HepG2 (cell line): ENCODE measurements around the gene PCDHGB2. TPM values are rescaled to one million over a fixed set of nuclear protein-coding genes. Genes with fewer than 3 reads are reported as not detected.

Experiments
- ATAC-seq: fragments of 200-7000 bp; cut with Tn5 transposase; 3 replicates; pipeline ENCODE4 v1.9.1; 2020; ENCODE audit warnings: mild to moderate bottlenecking, moderate library complexity
- BruUV-seq: library from RNA; stranded (reverse); fragments of 400-500 nt; replicated peaks from 2 replicates; lab custom pipeline; 2021; lab: Mats Ljungman, UMichigan
- CTCF ChIA-PET: fragments of 300-600 bp; formaldehyde crosslinking; extraction: SDS; loops from one replicate; lab custom pipeline; 2021; ENCODE audit warnings: low total read pairs, inconsistent platforms, low intra/inter-chr PET ratio; lab: Yijun Ruan, JAX
- POLR2A ChIA-PET: fragments of 350-600 bp; sonication (Branson Sonifier 250); formaldehyde crosslinking; loops from one replicate; lab custom pipeline; 2020; ENCODE audit warnings: antibody characterized with exemption, inconsistent platforms; lab: Yijun Ruan, JAX
- DNase-seq: peaks from one replicate; pipeline ENCODE4 v3.0.0-alpha.2; 2015; ENCODE audit warnings: low spot score
- FAIRE-seq: peaks from 3 replicates; lab custom pipeline; 2011; peaks lifted over from hg19 to GRCh38; lab: Jason Lieb, UNC
- H2AFZ ChIP-seq: one replicate; pipeline ENCODE4 v1.6.1; 2011; ENCODE audit warnings: low read length, inconsistent platforms
- H3K27ac ChIP-seq: fragments of 300-600 bp; 3 replicates; pipeline ENCODE4 v1.8.0; 2011; ENCODE audit warnings: mixed run types, mild to moderate bottlenecking, mixed read lengths, low read length, inconsistent platforms; ENCODE audit not compliant: insufficient read depth; ENCODE audit errors: extremely low read length
- H3K27me3 ChIP-seq, 2 experiments: fragments of 200-600 bp in 1 of 2; 2 replicates in 1 of 2; 3 replicates in 1 of 2; pipeline versions ENCODE4 v1.6.0 to v1.8.0; 2011; ENCODE audit warnings: low read length in 2 of 2, mild to moderate bottlenecking in 2 of 2, moderate library complexity in 2 of 2, inconsistent platforms in 1 of 2; ENCODE audit not compliant: insufficient read depth in 2 of 2, control insufficient read depth in 1 of 2
- H3K36me3 ChIP-seq, 2 experiments: fragments of 200-600 bp in 1 of 2; replicated peaks in 1 of 2; 2 replicates in 1 of 2; 3 replicates in 1 of 2; pipeline versions ENCODE4 v1.5.1 to v1.8.0; 2011; ENCODE audit warnings: low read length in 2 of 2, inconsistent platforms in 1 of 2; ENCODE audit not compliant: insufficient read depth in 2 of 2, control insufficient read depth in 1 of 2
- H3K4me1 ChIP-seq: 2 replicates; pipeline ENCODE4 v1.5.1; 2012; ENCODE audit warnings: low read length, inconsistent platforms; ENCODE audit not compliant: insufficient read depth
- H3K4me2 ChIP-seq: 2 replicates; pipeline ENCODE4 v1.6.0; 2011; ENCODE audit warnings: low read depth, low read length, inconsistent platforms
- H3K4me3 ChIP-seq, 3 experiments: fragments of 200-600 bp in 1 of 3; sonication (generic), shearing (Covaris generic) in 1 of 3; replicated peaks in 1 of 3; 2 replicates each; pipeline ENCODE4 v1.5.1; 2011 to 2016; ENCODE audit warnings: low read length in 3 of 3, inconsistent platforms in 2 of 3, low read depth in 2 of 3, mild to moderate bottlenecking in 2 of 3, control low read depth in 1 of 3, mixed read lengths in 1 of 3; ENCODE audit not compliant: insufficient read depth in 1 of 3
- H3K79me2 ChIP-seq: one replicate; pipeline ENCODE4 v1.6.1; 2011; ENCODE audit warnings: low read length, inconsistent platforms; ENCODE audit not compliant: insufficient read depth
- H3K9ac ChIP-seq: 2 replicates; pipeline ENCODE4 v1.6.0; 2011; ENCODE audit warnings: mild to moderate bottlenecking, low read depth, low read length, inconsistent platforms; ENCODE audit not compliant: insufficient read depth
- H3K9me3 ChIP-seq: 2 replicates; pipeline ENCODE4 v1.5.1; 2012; ENCODE audit warnings: mild to moderate bottlenecking, low read length
- H4K20me1 ChIP-seq: 2 replicates; pipeline ENCODE4 v1.6.0; 2011; ENCODE audit warnings: inconsistent platforms, mild to moderate bottlenecking, low read length, moderate library complexity; ENCODE audit not compliant: insufficient read depth
- AHR ChIP-seq: IDR thresholded peaks from 2 replicates; pipeline ENCODE4 v1.6.1; 2018; ENCODE audit warnings: missing genetic modification reagents, missing compliant biosample characterization
- ARHGAP35 ChIP-seq: sonication (generic); formaldehyde crosslinking; IDR thresholded peaks from 2 replicates; pipeline ENCODE4 v1.9.0; 2022; ENCODE audit warnings: mild to moderate bottlenecking, inconsistent platforms, moderate library complexity, missing genetic modification reagents, borderline replicate concordance
- CHD4 ChIP-seq: fragments of 200-600 bp; sonication (generic); IDR thresholded peaks from 2 replicates; pipeline ENCODE4 v1.7.0; 2017; ENCODE audit warnings: mild to moderate bottlenecking, low read length, borderline replicate concordance
- EEA1 ChIP-seq: sonication (generic); formaldehyde crosslinking; IDR thresholded peaks from 2 replicates; pipeline ENCODE4 v1.5.1; 2020; ENCODE audit warnings: mild to moderate bottlenecking, missing genetic modification reagents, borderline replicate concordance
- EP300 ChIP-seq, 3 experiments: sonication (generic) in 1 of 3; formaldehyde crosslinking in 1 of 3; IDR thresholded peaks; 2 replicates each; pipeline versions ENCODE4 v1.5.1 to v1.6.1; 2011 to 2020; ENCODE audit warnings: low read depth in 2 of 3, low read length in 2 of 3, borderline replicate concordance in 1 of 3, improper control_type of control experiment in 1 of 3, mild to moderate bottlenecking in 1 of 3, missing genetic modification reagents in 1 of 3, moderate library complexity in 1 of 3
- ESRRA ChIP-seq: sonication (generic); formaldehyde crosslinking; IDR thresholded peaks from 2 replicates; pipeline ENCODE4 v1.5.1; 2020; ENCODE audit warnings: mild to moderate bottlenecking, low read depth, missing genetic modification reagents
- HNRNPK ChIP-seq: fragments of 200-400 bp; formaldehyde crosslinking; IDR thresholded peaks from 2 replicates; pipeline ENCODE4 v1.6.1; 2018; ENCODE audit warnings: low read length, low read depth, moderate library complexity, mild to moderate bottlenecking; ENCODE audit not compliant: poor library complexity, severe bottlenecking
- HOXD1 ChIP-seq: sonication (generic); formaldehyde crosslinking; IDR thresholded peaks from 2 replicates; pipeline ENCODE4 v1.5.0; 2020; ENCODE audit warnings: missing genetic modification reagents
- KDM3A ChIP-seq: IDR thresholded peaks from 2 replicates; pipeline ENCODE4 v1.6.1; 2018; ENCODE audit warnings: low read depth, missing compliant biosample characterization
- MAFK ChIP-seq, 2 experiments: IDR thresholded peaks in 1 of 2; conservative IDR thresholded peaks in 1 of 2; 2 replicates each; pipeline ENCODE4 v1.6.1; 2011; ENCODE audit warnings: improper control_type of control experiment in 2 of 2, low read length in 2 of 2
- POLR2A ChIP-seq, 2 experiments: IDR thresholded peaks; 2 replicates each; pipeline ENCODE4 v1.6.1; 2011; ENCODE audit warnings: low read depth in 2 of 2, low read length in 2 of 2, mild to moderate bottlenecking in 1 of 2, moderate library complexity in 1 of 2; ENCODE audit not compliant: insufficient read depth in 1 of 2
- SAFB2 ChIP-seq: sonication (generic); formaldehyde crosslinking; IDR thresholded peaks from 2 replicates; pipeline ENCODE4 v1.5.1; 2020; ENCODE audit warnings: missing genetic modification reagents, low read depth, mild to moderate bottlenecking, borderline replicate concordance
- SMARCE1 ChIP-seq: fragments of 450-650 bp; IDR thresholded peaks from 2 replicates; pipeline ENCODE4 v1.6.1; 2017; ENCODE audit warnings: borderline replicate concordance
- ZNF543 ChIP-seq: sonication (generic); formaldehyde crosslinking; IDR thresholded peaks from 2 replicates; pipeline ENCODE4 v1.4.0; 2020; ENCODE audit warnings: mild to moderate bottlenecking, missing genetic modification reagents
- ZNF713 ChIP-seq: sonication (generic); formaldehyde crosslinking; IDR thresholded peaks from 2 replicates; pipeline ENCODE4 v1.4.0; 2020; ENCODE audit warnings: mild to moderate bottlenecking, missing genetic modification reagents
- ZSCAN31 ChIP-seq: sonication (generic); formaldehyde crosslinking; IDR thresholded peaks from 2 replicates; pipeline ENCODE4 v1.5.0; 2020; ENCODE audit warnings: low read depth, mild to moderate bottlenecking, missing genetic modification reagents
- WGBS: methylation state at CpG from one replicate; pipeline ENCODE4 v1.1.6; 2017; ENCODE audit warnings: low lambda C conversion rate; 5-methylcytosine and 5-hydroxymethylcytosine counted together
- in situ Hi-C: cut with HindIII; loops from 2 replicates; pipeline ENCODE4 v1.10.0; 2017; ENCODE audit warnings: low pct_unique_long_range_greater_than_20kb; ENCODE audit not compliant: extremely low pct_ligation_motif_present
- intact Hi-C: fragments of 100-400 bp; cut with micrococcal nuclease; formaldehyde crosslinking; loops from one replicate; pipeline ENCODE4 v1.10.0; 2022; ENCODE audit not compliant: unreplicated experiment
- polyA plus RNA-seq, 8 experiments: library from polyadenylated mRNA; depleted of rRNA in 3 of 8; stranded (reverse) in 7 of 8; unstranded in 1 of 8; fragments of >200 nt; fragmentation: Illumina TruSeq in 4 of 8; extraction: Trizol in 4 of 8; gene quantifications; 2 replicates each; pipeline versions ENCODE4 v1.2.1 to v1.2.3, GENCODE V29; 2011 to 2016; ENCODE audit warnings: low read depth in 4 of 8, missing spikeins in 1 of 8, mixed read lengths in 1 of 8; ENCODE audit not compliant: insufficient read depth in 1 of 8
- total RNA-seq, 5 experiments: library from RNA; depleted of rRNA; stranded (reverse); fragments of >200 nt; fragmentation: Illumina TruSeq; extraction: Trizol; gene quantifications; 2 replicates each; pipeline ENCODE4 v1.2.3, GENCODE V29; 2016; ENCODE audit warnings: low read depth in 1 of 5
- TF ChIP-seq, protein P1 (sequence below): sonication (generic); formaldehyde crosslinking; IDR thresholded peaks from 2 replicates; pipeline ENCODE4 v1.4.0; 2020; ENCODE audit warnings: mild to moderate bottlenecking, missing genetic modification reagents
- TF ChIP-seq, protein P2 (sequence below), 2 experiments: sonication (generic) in 1 of 2; formaldehyde crosslinking in 1 of 2; IDR thresholded peaks; 2 replicates each; pipeline versions ENCODE4 v1.4.0 to v1.6.1; 2016 to 2020; ENCODE audit warnings: borderline replicate concordance in 1 of 2, low read depth in 1 of 2, mild to moderate bottlenecking in 1 of 2, missing genetic modification reagents in 1 of 2

The PCDHGB2 gene
- total and polyA plus RNA-seq, 2 of the 13 experiments (the other 11 are each of a cell fraction or from before 2014, with no cell fraction given), result 0.64 to 0.82 TPM

DNA sequence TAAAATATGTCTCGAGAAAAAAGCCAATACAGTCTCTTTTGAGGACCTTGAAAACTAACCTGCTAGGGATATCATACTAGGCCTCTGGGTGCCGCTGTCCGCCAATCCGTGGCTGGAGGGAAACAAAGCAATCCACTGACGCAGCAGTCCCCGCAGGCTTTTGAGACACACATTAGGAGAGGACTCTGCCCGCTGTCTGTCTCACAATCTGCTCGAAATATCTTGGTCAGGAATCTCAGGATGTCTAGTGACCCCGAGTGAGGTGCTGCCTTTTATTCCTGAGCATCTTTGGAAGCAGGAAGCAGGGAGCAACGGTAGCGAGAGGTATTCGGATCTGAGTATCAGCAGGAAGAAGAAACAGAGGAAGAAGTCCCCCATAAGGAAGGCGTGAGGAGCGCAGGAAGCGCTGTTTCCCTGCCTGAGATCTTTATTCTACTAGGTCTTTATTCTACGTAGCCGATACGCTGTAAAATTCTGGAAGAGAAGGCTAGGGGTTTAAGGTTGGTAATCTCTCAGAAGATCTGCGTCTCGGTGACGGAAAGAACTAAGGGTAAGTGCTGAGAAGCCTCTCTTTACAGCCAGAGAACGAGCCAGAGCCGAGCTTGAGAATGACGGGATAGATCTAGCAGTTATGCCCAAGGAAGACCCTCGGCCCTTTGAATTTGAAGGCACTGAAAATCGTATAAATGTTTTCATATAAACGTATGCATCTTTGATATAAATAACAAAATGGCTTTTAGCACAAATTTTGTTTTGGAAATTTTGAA, 33.5 kb upstream of the PCDHGB2 start (continued):
- TF ChIP-seq, protein P1, sequence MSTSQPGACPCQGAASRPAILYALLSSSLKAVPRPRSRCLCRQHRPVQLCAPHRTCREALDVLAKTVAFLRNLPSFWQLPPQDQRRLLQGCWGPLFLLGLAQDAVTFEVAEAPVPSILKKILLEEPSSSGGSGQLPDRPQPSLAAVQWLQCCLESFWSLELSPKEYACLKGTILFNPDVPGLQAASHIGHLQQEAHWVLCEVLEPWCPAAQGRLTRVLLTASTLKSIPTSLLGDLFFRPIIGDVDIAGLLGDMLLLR, result no peak
- TF ChIP-seq ZNF713 (CRISPR knock-in tag) (no peak), POLR2A (IDR thresholded peaks at IDR 0.05; ENCODE audit: insufficient read depth in 1 of 2, low read depth in 2 of 2, low read length in 2 of 2) (peak in 1 of 2 experiments; percentile 39; a peak in 1 of 4 replicates), CHD4 (no peak), ESRRA (CRISPR knock-in tag) (no peak), AHR (CRISPR knock-in tag) (no peak), SAFB2 (CRISPR knock-in tag) (no peak), EP300 (IDR thresholded peaks at IDR 0.05; ENCODE audit: low read depth in 2 of 2, low read length in 2 of 2) (no peak), EP300 (CRISPR knock-in tag; IDR thresholded peaks at IDR 0.05; ENCODE audit: borderline replicate concordance) (no peak), SMARCE1 (no peak)

DNA sequence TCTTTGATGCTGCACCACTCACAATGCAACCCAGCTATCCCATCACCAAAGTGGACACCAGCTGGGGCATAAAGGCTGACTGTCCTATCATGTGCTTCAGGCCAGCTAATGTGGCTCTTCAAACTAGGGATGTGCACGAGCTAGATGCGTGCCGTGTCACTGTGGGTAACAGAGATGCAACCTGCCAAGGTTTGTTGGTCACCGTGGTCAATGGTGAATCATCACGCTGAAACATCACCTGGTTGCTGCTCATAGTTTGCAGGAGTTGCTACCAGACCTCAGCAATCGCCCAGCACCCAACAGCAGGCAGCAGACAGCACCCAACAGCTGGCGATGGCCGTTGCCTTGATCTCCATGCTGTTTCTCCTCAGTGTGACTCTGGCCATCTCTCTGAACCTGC, 31.6 kb upstream of the PCDHGB2 start:
- intact Hi-C loops (loop anchor here (5.0 kb wide), 1 partner anchor 234 kb away; no protein-coding TSS in a partner anchor), in situ Hi-C loops (no loop called here)
- WGBS, result no CpG with 5 or more reads among the region's 8 CpGs
- ATAC-seq, result no peak
- no peak overlapping the region for H3K9ac ChIP-seq
- DNase-seq, result no peak
- CTCF ChIA-PET, result no interaction called here
- POLR2A ChIA-PET, result no interaction called here
- no peaks in the 10 kb centered on the region for H3K36me3 ChIP-seq
- H3K9me3 ChIP-seq, result 0 out of 2 replicates have a peak, but pooled peaks cover 4% of the 10 kb centered on the region
- H3K4me3 ChIP-seq, result no peak overlapping the region
- H3K4me1 ChIP-seq, result peaks cover 15% of the 10 kb centered on the region
- no peak overlapping the region for H3K27ac ChIP-seq
- no peaks in the 10 kb centered on the region for H3K79me2 ChIP-seq
- H3K4me2 ChIP-seq, result no peak overlapping the region
- H3K27me3 ChIP-seq, result peaks cover 0 to 15% of the 10 kb centered on the region in 2 experiments; a peak in 2 of 5 replicates
- FAIRE-seq, result no peak
- H4K20me1 ChIP-seq, result no peaks in the 10 kb centered on the region
- BruUV-seq, result no TSS peak
- H2AFZ ChIP-seq, result no peak overlapping the region
- TF ChIP-seq HOXD1 (CRISPR knock-in tag), result no peak
- no peak for TF ChIP-seq MAFK (conservative IDR thresholded peaks at IDR 0.05 in 1 of 2, IDR thresholded peaks at IDR 0.05 in 1 of 2; ENCODE audit: low read length in 2 of 2)
- no peak for TF ChIP-seq KDM3A (CRISPR knock-in tag)
- TF ChIP-seq ZNF543 (CRISPR knock-in tag), result no peak
- TF ChIP-seq HNRNPK, result no peak
- TF ChIP-seq EEA1 (CRISPR knock-in tag), result no peak
- TF ChIP-seq ARHGAP35 (CRISPR knock-in tag), result no peak
- no peak for TF ChIP-seq ZSCAN31 (CRISPR knock-in tag)
- TF ChIP-seq, protein P2, sequence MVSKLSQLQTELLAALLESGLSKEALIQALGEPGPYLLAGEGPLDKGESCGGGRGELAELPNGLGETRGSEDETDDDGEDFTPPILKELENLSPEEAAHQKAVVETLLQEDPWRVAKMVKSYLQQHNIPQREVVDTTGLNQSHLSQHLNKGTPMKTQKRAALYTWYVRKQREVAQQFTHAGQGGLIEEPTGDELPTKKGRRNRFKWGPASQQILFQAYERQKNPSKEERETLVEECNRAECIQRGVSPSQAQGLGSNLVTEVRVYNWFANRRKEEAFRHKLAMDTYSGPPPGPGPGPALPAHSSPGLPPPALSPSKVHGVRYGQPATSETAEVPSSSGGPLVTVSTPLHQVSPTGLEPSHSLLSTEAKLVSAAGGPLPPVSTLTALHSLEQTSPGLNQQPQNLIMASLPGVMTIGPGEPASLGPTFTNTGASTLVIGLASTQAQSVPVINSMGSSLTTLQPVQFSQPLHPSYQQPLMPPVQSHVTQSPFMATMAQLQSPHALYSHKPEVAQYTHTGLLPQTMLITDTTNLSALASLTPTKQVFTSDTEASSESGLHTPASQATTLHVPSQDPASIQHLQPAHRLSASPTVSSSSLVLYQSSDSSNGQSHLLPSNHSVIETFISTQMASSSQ (IDR thresholded peaks at IDR 0.05; ENCODE audit: low read depth), result no peak
- TF ChIP-seq, protein P2 (CRISPR knock-in tag; IDR thresholded peaks at IDR 0.05; ENCODE audit: borderline replicate concordance), result no peak
